Measurements from ENCODE around the gene HIVEP2.
A peak's percentile ranks its signal among the peaks of the same experiment; 100 is the strongest.

The HIVEP2 gene

GRCh38 chr6:142833054-142833453 lies 111.9 kb downstream of the HIVEP2 start:
- in situ Hi-C loops (cut with HindIII; ENCODE audit: low pct_unique_long_range_greater_than_20kb, low sequenced_read_pairs), result no loop called here
- no peak for DNase-seq (ENCODE audit: low read depth in 1 of 2, low spot score in 1 of 2)
- TF ChIP-seq JUND (IDR thresholded peaks at IDR 0.05; ENCODE audit: low read depth), result no peak

GRCh38 chr6:142830807-142831206 lies 114.2 kb downstream of the HIVEP2 start:
- in situ Hi-C loops (cut with HindIII; ENCODE audit: low pct_unique_long_range_greater_than_20kb, low sequenced_read_pairs), result no loop called here
- no peak for TF ChIP-seq JUND (IDR thresholded peaks at IDR 0.05; ENCODE audit: low read depth)
- DNase-seq (ENCODE audit: low read depth in 1 of 2, low spot score in 1 of 2), result no peak

- in situ Hi-C loops (cut with HindIII; ENCODE audit: low pct_unique_long_range_greater_than_20kb, low sequenced_read_pairs), result no loop called here
- no peak for TF ChIP-seq JUND (IDR thresholded peaks at IDR 0.05; ENCODE audit: low read depth)
- DNase-seq (ENCODE audit: low read depth in 1 of 2, low spot score in 1 of 2), result no peak
Observed at GRCh38 chr6:142830116-142830710, 114.8 kb downstream of the HIVEP2 start.

GRCh38 chr6:142829556-142829955 lies 115.4 kb downstream of the HIVEP2 start:
- no peak for TF ChIP-seq JUND (IDR thresholded peaks at IDR 0.05; ENCODE audit: low read depth)
- in situ Hi-C loops (cut with HindIII; ENCODE audit: low pct_unique_long_range_greater_than_20kb, low sequenced_read_pairs), result no loop called here
- no peak for DNase-seq (ENCODE audit: low read depth in 1 of 2, low spot score in 1 of 2)

GRCh38 chr6:142827991-142828390 lies 117.0 kb downstream of the HIVEP2 start:
- DNase-seq (ENCODE audit: low read depth in 1 of 2, low spot score in 1 of 2), result no peak
- in situ Hi-C loops (cut with HindIII; ENCODE audit: low pct_unique_long_range_greater_than_20kb, low sequenced_read_pairs), result no loop called here
- TF ChIP-seq JUND (IDR thresholded peaks at IDR 0.05; ENCODE audit: low read depth), result no peak

- DNase-seq (ENCODE audit: low read depth in 1 of 2, low spot score in 1 of 2), result no peak
- in situ Hi-C loops (cut with HindIII; ENCODE audit: low pct_unique_long_range_greater_than_20kb, low sequenced_read_pairs), result no loop called here
- no peak for TF ChIP-seq JUND (IDR thresholded peaks at IDR 0.05; ENCODE audit: low read depth)
Observed at GRCh38 chr6:142827369-142827768, 117.6 kb downstream of the HIVEP2 start.

- no peak for TF ChIP-seq JUND (IDR thresholded peaks at IDR 0.05; ENCODE audit: low read depth)
Observed at GRCh38 chr6:142825760-142826159, 119.2 kb downstream of the HIVEP2 start.

GRCh38 chr6:142824426-142824825 lies 120.5 kb downstream of the HIVEP2 start:
- DNase-seq (ENCODE audit: low read depth in 1 of 2, low spot score in 1 of 2), result peak in 1 of 2 experiments; percentile 67
- in situ Hi-C loops (cut with HindIII; ENCODE audit: low pct_unique_long_range_greater_than_20kb, low sequenced_read_pairs), result no loop called here
- TF ChIP-seq JUND (IDR thresholded peaks at IDR 0.05; ENCODE audit: low read depth), result no peak

More at GRCh38 chr6:142825760-142826159, 119.2 kb downstream of the HIVEP2 start:
- no peak for DNase-seq (ENCODE audit: low read depth in 1 of 2, low spot score in 1 of 2)
- in situ Hi-C loops (cut with HindIII; ENCODE audit: low pct_unique_long_range_greater_than_20kb, low sequenced_read_pairs), result no loop called here

GRCh38 chr6:142823256-142823902 lies 121.6 kb downstream of the HIVEP2 start:
- peak in 1 of 2 experiments; percentile 78 for DNase-seq (ENCODE audit: low read depth in 1 of 2, low spot score in 1 of 2)
- in situ Hi-C loops (cut with HindIII; ENCODE audit: low pct_unique_long_range_greater_than_20kb, low sequenced_read_pairs), result no loop called here
- no peak for TF ChIP-seq JUND (IDR thresholded peaks at IDR 0.05; ENCODE audit: low read depth)

GRCh38 chr6:142822842-142823241 lies 122.1 kb downstream of the HIVEP2 start:
- in situ Hi-C loops (cut with HindIII; ENCODE audit: low pct_unique_long_range_greater_than_20kb, low sequenced_read_pairs), result no loop called here
- DNase-seq (ENCODE audit: low read depth in 1 of 2, low spot score in 1 of 2), result peak in 1 of 2 experiments; percentile 77
- no peak for TF ChIP-seq JUND (IDR thresholded peaks at IDR 0.05; ENCODE audit: low read depth)

GRCh38 chr6:142822383-142822782 lies 122.6 kb downstream of the HIVEP2 start:
- no peak for DNase-seq (ENCODE audit: low read depth in 1 of 2, low spot score in 1 of 2)
- in situ Hi-C loops (cut with HindIII; ENCODE audit: low pct_unique_long_range_greater_than_20kb, low sequenced_read_pairs), result no loop called here
- no peak for TF ChIP-seq JUND (IDR thresholded peaks at IDR 0.05; ENCODE audit: low read depth)

GRCh38 chr6:142821860-142822259 lies 123.1 kb downstream of the HIVEP2 start:
- peak in 1 of 2 experiments; percentile 70 for DNase-seq (ENCODE audit: low read depth in 1 of 2, low spot score in 1 of 2)

GRCh38 chr6:142821164-142821716 lies 123.7 kb downstream of the HIVEP2 start:
- in situ Hi-C loops (cut with HindIII; ENCODE audit: low pct_unique_long_range_greater_than_20kb, low sequenced_read_pairs), result no loop called here
- no peak for TF ChIP-seq JUND (IDR thresholded peaks at IDR 0.05; ENCODE audit: low read depth)
- no peak for DNase-seq (ENCODE audit: low read depth in 1 of 2, low spot score in 1 of 2)

More at GRCh38 chr6:142821860-142822259, 123.1 kb downstream of the HIVEP2 start:
- TF ChIP-seq JUND (IDR thresholded peaks at IDR 0.05; ENCODE audit: low read depth), result no peak
- in situ Hi-C loops (cut with HindIII; ENCODE audit: low pct_unique_long_range_greater_than_20kb, low sequenced_read_pairs), result no loop called here
